ENCODE measurements around the gene SEMA4D. TPM values are rescaled to one million over a fixed set of nuclear protein-coding genes. Genes with fewer than 3 reads are reported as not detected.

Gene SEMA4D
- total RNA-seq, 1 donor from 2014 or later, result 79.7 TPM

- H3K9me3 Mint-ChIP-seq, result no peaks in the 10 kb centered on the region
- H3K4me1 Mint-ChIP-seq, result peaks cover 62% of the 10 kb centered on the region
- H3K4me3 Mint-ChIP-seq, result peak within 1 kb of the TSS; percentile 91
- ChIA-PET POLR2A (interaction anchor here (0.5 to 2.1 kb wide), 7 partner anchors 8 to 230 kb away, joined by 3 to 19 read pairs (median 3); partner anchors contain the start of gene CKS2), CTCF (interaction anchor here (0.7 kb wide), 1 partner anchor 463 kb away, joined by 3 read pairs; no protein-coding TSS in a partner anchor)
- peak; percentile 92 for ATAC-seq (ENCODE audit: low read depth)
- no peaks in the 10 kb centered on the region for H3K27me3 Mint-ChIP-seq
- H3K36me3 Mint-ChIP-seq (ENCODE audit: low read depth), result peaks cover 76% of the 10 kb centered on the region
- TF ChIP-seq CTCF (IDR thresholded peaks at IDR 0.05), result no peak
- H3K27ac Mint-ChIP-seq, result peak within 1 kb of the TSS; percentile 98
- DNase-seq, result peak; percentile 98
- intact Hi-C loops (cut with micrococcal nuclease), result loop anchor here (1.0 to 10.0 kb wide), 5 partner anchors 8 to 1486 kb away; partner anchors contain the start of gene SYK
These were observed 179.5 kb downstream of the SEMA4D start, which contains the start of gene SECISBP2 for GRCh38 chr9:89318123-89319014. Gene SECISBP2, plus strand, starts transcription at chr9:89318500. Its CDS starts 77 bp downstream, at chr9:89318577.

- Mint-ChIP-seq H3K36me3 (ENCODE audit: low read depth) (peaks cover 65% of the 10 kb centered on the region), H3K27ac (peak overlapping the region; percentile 98), H3K4me3 (peak overlapping the region; percentile 91), H3K4me1 (peaks cover 64% of the 10 kb centered on the region), H3K9me3 (no peaks in the 10 kb centered on the region), H3K27me3 (no peaks in the 10 kb centered on the region)
- no peak for DNase-seq
- intact Hi-C loops (cut with micrococcal nuclease), result loop anchor here (10.0 kb wide), 1 partner anchor 1488 kb away; the partner anchor contains the start of gene SYK
- POLR2A ChIA-PET, result interaction anchor here (2.1 kb wide), 1 partner anchor 231 kb away, joined by 19 read pairs; no protein-coding TSS in a partner anchor
- no peak for ATAC-seq (ENCODE audit: low read depth)
- CTCF ChIA-PET, result no interaction called here
- no peak for TF ChIP-seq CTCF (IDR thresholded peaks at IDR 0.05)
These were observed 180.6 kb downstream of the SEMA4D start for GRCh38 chr9:89317282-89317681.

- peaks cover 55% of the 10 kb centered on the region for H3K36me3 Mint-ChIP-seq (ENCODE audit: low read depth)
- no peak for DNase-seq
- H3K9me3 Mint-ChIP-seq, result no peaks in the 10 kb centered on the region
- no peak for ATAC-seq (ENCODE audit: low read depth)
- intact Hi-C loops (cut with micrococcal nuclease), result loop anchor here (10.0 kb wide), 1 partner anchor 1489 kb away; the partner anchor contains the start of gene SYK
- no peaks in the 10 kb centered on the region for H3K27me3 Mint-ChIP-seq
- no peak for TF ChIP-seq CTCF (IDR thresholded peaks at IDR 0.05)
- ChIA-PET POLR2A (no interaction called here), CTCF (no interaction called here)
- no peak overlapping the region for H3K27ac Mint-ChIP-seq
- H3K4me1 Mint-ChIP-seq, result peaks cover 68% of the 10 kb centered on the region
- H3K4me3 Mint-ChIP-seq, result no peak overlapping the region
These were observed 182.4 kb downstream of the SEMA4D start for GRCh38 chr9:89315482-89315881.

GRCh38 chr9:89314955-89315354 lies 183.0 kb downstream of the SEMA4D start:
- ChIA-PET POLR2A (interaction anchor here (0.7 kb wide), 1 partner anchor 78 kb away, joined by 3 read pairs; no protein-coding TSS in a partner anchor), CTCF (no interaction called here)
- Mint-ChIP-seq H3K27me3 (no peaks in the 10 kb centered on the region), H3K4me1 (peaks cover 66% of the 10 kb centered on the region), H3K4me3 (no peak overlapping the region), H3K27ac (peak overlapping the region; percentile 35), H3K9me3 (no peaks in the 10 kb centered on the region), H3K36me3 (ENCODE audit: low read depth) (peaks cover 52% of the 10 kb centered on the region)
- intact Hi-C loops (cut with micrococcal nuclease), result loop anchor here (10.0 kb wide), 1 partner anchor 1490 kb away; the partner anchor contains the start of gene SYK
- DNase-seq (no peak), ATAC-seq (ENCODE audit: low read depth) (no peak)
- TF ChIP-seq CTCF (IDR thresholded peaks at IDR 0.05), result no peak

- no peaks in the 10 kb centered on the region for H3K9me3 Mint-ChIP-seq
These were observed 184.1 kb downstream of the SEMA4D start for GRCh38 chr9:89313842-89314241.

More at GRCh38 chr9:89313842-89314241, 184.1 kb downstream of the SEMA4D start:
- Mint-ChIP-seq H3K4me3 (no peak overlapping the region), H3K27ac (no peak overlapping the region), H3K27me3 (no peaks in the 10 kb centered on the region), H3K4me1 (peaks cover 63% of the 10 kb centered on the region), H3K36me3 (ENCODE audit: low read depth) (peaks cover 45% of the 10 kb centered on the region)
- ChIA-PET CTCF (no interaction called here), POLR2A (interaction anchor here (0.5 kb wide), 1 partner anchor 18 kb away, joined by 3 read pairs; no protein-coding TSS in a partner anchor)
- ATAC-seq (ENCODE audit: low read depth) (no peak), DNase-seq (no peak)
- no peak for TF ChIP-seq CTCF (IDR thresholded peaks at IDR 0.05)
- intact Hi-C loops (cut with micrococcal nuclease), result loop anchor here (10.0 kb wide), 1 partner anchor 1491 kb away; the partner anchor contains the start of gene SYK

Measured in activated B cell treated with CpG ODN at 0.5 μM for 24 hours (primary cell).